ENCODE results near the gene RNU6-1.

RNU6-1 gene

DNA sequence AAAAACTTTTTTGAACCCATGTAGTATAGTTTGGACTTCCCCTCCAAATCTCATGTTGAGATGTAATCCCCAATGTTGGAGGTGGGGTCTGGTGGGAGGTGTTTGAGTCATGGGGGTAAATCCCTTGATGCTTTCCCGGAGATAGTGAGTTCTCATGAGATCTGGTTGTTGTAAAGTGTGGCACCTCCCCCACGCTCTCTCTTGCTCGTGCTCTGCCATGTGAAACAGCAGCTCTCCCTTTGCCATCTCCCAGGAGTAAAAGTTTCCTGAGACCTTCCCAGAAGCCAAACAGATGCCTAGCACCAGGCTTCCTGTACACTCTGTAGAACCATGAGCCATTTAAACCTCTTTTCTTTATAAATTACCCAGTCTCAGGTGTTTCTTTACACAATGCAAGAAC is 16.0 kb upstream of the RNU6-1 start:
- DNase-seq = no peak

DNA sequence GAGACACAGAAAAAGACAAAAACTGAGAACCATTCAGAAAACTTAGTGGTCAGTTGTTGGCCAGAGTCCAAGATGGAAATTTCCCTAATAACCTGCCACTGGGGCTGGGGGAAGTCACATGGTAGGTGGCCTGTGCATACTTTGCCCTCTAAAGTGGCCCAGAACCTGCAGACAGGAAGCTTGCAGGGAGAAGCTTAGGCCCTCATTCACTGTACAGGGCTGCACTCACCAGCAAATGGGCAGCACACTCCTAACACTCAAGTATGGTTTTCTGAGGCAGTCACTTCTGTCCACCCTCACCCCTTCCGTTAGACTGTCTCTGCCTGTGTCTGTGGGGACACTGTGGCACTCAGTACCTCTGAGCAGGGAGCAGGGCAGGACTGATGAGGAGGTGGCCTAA is 14.5 kb upstream of the RNU6-1 start:
- DNase-seq = no peak

DNA sequence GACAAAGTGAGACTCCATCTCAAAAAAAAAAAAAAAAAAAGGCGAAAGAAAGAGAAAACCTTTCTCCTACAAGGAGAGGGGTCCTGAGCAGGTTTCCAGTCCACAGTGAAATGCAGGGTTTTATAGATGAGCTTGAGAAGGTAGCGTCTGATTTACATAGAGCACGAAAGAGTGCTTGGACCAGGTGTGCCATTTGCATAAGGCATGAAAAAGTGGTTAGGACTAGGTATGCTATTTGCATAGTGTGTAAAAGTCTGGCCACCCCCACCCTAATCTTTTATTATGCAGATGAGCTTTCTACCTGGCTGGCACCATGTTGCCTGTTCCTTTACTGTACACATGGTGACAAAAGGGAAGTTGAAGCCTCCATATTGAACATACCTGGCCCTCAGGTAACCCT is 13.6 kb upstream of the RNU6-1 start:
- no peak for DNase-seq

DNA sequence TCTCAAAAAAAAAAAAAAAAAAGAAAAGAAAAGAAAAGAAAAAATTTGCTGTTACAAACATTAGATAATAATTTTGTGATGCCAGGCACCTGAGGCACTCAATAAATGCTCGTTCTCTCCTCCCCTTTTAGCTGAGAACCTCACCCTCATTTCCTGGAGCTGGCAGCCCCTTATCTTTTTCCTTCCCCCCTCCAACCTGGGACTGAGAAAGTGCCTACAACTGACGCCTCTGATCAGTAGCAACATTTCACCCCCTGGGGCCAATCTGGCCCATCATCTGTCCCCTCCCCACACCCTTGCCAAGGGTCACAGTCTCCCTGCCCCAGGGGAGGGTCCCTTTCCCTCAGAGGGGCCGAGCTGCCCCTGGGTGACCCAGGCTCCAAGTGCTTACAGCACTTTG is 12.6 kb upstream of the RNU6-1 start:
- DNase-seq = no peak

DNA sequence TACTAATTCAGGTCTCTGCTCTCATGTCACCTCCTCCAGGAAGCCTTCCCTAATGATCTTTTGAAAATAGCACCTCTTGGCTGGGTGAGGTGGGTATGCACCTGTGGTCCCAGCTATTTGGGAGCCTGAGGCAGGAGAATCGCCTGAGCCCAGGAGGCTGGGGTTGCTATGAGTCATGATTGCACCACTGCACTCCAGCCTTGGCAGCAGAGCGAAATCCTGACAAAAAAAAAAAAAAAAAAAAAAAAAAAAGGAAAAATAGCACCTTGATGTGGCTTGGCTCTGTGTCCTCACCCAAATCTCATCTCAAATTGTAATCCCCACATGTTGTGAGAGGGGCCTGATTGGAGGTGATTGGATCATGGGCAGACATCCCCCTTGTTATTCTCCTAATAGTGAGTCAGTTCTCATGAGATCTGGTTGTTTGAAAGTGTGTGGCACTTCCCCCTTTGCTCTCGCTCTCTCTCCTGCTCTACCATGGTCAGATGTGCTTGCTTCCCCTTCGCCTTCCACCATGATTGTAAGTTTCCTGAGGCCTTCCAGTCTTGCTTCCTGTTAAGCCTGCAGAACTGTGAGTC is 11.2 kb upstream of the RNU6-1 start:
- no peak for DNase-seq

DNA sequence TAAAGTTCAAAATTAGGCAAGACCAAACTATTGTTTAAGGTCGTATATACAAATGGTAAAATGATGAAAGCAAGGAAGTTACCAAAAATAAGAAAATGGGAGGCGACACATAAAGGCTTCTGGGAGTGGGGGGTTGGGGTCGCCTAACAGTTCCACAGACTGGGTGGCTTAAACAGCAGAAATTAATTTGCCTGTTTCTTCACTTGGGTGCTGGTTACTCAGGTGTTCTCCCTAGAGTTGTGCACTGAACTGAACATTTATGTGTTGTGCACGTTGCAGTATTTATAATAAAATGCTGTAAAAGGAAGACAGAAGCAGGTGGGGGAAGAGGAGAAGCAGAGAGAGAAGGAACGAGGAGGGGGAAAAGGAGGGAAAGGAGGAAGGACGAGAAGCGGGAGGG is 10.5 kb upstream of the RNU6-1 start:
- no peak for DNase-seq

DNA sequence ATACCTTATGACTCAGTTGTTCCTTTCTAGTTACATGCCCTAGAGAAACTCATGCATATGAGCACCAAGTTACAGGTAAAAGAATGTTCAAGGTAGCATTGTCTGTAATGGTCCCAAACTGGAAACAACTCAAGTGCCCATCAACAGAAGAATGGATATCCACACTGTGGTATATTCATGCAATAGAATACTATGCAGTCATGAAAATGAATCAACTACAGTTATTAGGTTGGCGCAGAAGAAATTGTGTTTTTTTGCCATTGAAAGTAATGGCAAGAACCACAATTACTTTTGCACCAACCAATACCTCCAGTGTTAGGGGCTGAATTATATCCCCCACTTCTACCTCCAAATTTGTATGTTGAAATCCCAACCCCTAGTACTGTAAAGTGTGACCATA is 9.7 kb upstream of the RNU6-1 start:
- no peak for DNase-seq

DNA sequence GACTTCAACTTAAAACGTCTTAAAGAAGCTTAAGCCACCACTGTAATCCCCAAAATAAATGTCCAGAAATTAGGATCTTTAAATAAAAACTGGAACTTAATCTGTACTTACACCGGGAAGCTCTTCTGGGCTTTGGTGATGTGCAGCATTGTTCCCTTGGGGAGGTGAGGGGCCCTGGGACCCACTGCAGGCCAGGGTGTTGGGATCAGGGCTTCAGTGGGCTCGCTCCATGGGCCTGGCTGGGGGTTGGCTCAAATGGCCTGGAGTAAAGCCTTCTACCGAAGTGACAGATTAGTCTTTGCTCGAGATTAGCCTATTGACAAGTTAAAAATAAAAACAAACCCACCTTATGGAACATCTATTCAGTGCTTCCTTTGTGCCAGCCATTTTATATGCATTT is 6.1 kb upstream of the RNU6-1 start:
- no peak for DNase-seq

DNA sequence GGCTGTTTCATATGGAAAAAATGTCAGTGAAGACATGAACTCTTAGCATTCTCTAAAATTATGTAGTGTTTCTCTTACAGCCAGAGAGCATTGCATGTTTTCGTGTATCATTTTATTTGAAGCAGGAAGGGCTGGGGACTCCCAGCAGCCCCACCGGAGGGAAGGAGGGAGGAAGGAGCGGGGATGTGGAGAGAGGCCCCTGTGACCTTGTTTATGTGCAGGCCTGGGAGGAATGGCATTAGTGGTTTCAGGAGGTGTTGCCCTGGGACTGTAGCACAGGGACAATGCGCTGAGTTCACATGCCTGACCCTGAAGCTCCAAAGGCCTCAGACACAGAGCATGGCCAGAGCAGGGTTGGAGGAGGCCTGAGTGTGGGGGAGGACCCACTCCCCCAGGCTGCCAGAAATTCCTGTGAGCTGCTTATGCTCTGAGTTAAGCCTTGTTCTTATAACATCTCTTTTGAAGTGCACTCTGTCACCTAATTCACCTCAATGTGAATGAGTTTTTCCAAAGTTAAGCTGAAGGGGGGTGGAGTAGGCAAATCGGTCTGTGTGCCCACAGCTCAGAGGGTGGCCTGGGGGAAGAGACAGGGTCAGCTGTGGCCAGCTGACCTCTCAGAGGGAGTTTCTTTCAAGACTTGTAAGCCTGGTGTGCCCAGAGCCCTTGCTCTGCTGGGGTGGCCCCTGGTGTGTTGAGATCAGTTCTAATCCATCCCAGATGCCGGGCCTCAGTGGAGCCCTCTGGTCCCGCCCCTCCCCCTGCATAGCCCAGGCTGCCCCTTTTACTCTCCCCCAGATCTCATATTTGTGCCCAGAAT is 3.9 kb upstream of the RNU6-1 start:
- DNase-seq = no peak

DNA sequence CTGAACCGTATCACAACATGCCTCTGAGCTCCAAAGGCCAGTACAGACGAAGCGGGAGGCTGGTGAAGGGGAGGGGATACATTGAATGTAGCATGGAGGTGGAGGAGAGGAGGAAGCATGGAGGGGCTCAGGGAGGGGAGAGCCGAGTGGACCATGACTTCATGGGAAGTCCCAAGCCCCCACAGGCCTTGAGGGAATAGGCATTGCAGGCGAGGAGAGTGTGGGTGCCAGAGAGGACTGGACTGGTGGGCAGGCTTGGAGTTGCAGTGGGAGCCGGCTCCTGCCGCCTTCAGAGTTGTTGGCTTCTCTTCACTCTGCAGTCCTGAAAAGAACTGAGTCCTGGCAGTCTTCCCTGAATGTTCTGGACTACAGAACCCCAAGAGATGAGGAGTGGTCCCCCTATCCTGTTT is 3.3 kb upstream of the RNU6-1 start:
- no peak for DNase-seq

DNA sequence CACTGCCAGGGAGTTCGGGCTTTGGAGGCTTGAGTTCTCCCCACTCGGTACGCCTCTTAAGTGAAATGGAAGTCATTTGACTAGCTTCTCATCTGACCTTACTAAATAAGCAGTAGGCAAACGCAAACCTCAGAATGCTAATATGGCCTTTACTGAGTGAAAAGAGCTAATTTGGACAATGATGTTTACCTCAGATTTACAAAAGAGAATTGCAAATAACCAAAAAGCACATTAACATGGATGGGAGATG is 1.6 kb upstream of the RNU6-1 start:
- no peak for DNase-seq

DNA sequence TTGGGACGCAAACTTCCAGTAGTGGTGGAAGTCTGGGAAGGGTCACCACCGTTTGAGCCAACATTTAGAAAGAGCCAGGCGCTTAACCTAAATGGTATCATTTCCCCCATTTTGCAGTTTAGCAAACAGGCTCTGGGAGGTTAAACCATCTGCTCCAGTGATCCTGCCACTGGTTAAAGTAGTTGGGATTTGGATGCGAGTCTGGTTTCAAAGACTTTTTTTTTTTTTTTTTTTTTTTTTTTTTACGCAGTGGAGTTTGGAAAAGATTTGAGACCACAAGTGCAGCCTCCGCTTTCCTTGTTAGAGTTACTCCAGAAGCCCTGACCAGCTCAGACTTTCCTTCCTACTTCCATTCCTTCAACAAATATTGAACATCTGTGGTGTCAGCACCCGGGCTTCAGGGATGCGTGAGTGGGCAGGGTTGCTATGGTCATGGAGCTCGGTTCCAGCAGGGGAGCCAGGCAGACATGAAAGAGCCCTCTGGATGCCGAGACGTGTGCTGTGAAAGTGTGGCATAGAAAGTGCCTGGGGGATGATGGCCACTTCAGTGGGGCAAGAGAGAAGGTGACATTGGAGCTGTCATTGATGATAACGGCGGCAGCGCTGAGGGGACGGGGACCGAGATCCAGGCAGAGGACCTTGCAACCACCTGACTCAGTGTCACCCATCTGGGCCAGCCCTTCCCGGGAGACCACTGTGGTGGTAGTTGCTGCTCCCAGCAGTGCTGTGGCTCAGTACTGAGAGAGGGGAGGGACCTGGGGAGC is 1.1 kb upstream of the RNU6-1 start:
- no peak for DNase-seq

DNA sequence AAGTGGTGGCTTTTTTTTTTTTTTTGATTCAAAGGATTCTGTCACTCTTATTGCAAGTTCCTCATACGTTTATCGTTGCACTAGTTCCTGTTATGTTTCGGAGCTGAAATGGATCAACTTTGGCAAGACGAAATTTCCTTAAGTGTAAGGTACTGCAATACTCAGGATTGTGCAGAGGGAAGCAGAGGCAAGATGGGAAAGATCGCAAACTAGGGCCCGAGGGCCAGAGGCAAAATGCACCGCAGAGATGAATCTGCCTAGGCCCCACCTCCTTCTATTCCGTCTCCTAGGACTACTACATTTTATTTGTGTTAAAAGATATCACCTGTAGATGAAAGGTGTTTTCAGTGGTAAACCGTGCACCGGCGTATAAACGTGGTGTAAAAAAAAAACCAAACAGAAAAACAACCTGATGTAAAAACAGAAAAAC is 331 bp downstream of the RNU6-1 start:
- DNase-seq = no peak

DNA sequence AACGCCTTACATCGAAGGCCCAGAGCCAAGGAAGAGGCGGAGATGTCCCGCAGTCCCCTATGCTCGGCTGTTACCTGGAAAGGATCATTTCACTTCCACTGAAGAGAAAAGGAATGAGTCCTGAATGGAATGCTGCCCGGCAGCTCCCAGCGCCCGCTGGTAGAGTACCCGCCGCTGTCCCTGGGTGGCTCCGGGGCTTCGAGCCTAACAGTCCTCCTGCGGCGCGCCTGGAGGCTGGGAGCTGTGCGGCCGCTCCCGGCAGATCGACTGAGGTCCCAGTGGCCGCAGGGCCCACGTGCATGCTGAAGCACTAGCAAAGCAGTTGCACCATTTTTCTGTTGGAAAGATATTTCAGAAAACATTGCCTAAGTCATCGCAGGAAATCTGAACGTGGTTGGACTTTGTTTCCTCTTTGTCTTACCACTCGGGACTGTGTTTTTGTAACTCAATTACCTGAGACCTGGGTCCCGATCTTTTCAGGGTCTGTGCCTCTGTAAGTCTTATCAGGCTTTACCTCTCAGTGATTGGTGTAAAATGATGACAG is 984 bp downstream of the RNU6-1 start:
- DNase-seq = no peak

DNA sequence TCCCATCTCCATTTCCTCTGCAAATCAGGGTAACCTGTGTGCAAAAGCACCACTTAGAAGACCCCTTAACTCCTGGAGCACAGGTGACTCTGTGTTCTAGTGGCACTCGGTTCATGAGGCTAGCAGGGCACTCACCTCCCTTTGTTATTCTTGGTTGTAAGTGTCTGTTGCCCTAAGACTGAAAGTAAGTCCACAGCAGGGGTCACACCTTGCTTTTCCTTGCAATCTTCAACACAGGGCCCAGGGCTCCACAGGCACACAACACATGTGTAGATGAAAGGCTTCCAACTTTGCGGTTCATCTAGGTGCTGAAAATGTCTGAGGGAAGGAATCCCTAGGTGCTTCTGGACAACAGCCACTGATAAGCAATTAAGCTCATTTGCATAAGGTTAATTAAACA is 2.9 kb downstream of the RNU6-1 start:
- DNase-seq = no peak

DNA sequence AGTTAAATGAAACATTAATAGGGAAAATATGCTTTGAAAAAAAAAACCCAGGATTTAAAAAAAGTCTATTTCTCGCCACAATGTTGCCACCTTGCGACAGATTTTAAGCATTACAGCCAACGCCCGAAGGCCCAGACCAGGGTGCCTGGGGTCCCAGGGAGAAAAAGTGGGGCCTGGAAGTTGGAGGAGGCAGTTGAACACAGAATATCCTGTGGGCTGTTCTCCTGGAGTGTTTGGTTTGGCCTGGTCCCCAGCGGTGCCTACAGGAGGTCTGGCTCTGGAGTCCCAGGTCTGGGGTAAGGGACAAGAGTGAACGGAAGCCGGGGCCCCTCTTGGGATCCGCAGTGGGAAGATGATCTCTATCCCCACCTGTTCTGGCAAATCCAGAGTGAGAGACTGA is 3.4 kb downstream of the RNU6-1 start:
- no peak for DNase-seq

DNA sequence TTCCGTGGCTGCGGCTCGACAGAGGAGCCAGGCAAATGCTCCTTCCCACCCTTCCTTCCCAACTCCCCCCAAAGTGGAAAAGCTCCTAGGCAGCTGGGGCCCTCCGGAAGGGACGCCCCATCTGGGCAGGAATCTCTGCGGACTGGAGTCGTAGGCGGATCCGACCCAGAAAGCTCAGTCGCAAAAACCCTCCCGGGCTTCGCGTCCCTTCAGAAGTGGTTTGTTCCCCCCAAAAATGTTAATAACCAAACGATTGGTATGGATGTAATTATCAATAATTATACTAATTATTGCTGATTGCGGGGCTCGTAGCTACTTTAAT is 3.8 kb downstream of the RNU6-1 start:
- DNase-seq = no peak

DNA sequence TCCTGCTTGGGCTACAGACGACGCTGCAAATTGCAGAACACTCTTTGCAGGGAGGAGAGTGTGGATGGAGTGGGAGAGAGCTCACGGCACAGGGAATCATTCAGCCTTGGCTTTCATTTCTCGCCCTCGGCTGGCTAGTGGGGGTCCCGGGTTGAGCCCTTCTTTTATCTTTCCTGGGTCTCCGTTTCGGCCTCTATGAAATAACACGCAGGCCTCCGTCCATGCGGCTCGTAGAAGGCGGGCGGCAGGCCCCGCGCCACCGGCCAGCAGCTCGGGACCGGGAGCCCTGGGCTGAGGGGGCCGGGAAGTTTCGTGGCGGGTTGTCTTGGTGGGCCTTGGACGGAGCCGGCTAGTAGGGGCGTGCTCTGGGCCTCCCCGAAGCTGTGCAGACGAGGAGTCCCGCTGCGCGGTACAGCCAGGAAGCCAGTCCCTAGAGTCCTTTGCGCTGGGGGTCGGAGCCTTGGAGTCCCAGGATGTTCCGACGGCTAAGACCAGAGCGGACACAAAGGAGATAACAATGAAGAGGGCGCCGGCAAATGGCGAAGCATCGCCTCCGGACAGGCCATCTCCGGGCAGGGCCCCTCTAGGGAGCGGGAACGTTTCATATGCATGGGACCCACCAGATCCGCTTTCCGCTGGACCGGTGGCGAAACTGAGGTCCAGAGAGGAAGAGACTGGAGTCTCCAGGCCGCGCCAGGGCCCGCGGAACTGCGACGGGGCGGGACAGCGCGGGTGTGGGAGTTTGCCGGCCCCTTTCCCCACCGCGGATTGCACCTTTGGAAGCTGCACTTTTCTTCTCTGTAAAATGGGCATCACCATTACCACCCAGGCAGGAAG is 4.3 kb downstream of the RNU6-1 start:
- DNase-seq = no peak

DNA sequence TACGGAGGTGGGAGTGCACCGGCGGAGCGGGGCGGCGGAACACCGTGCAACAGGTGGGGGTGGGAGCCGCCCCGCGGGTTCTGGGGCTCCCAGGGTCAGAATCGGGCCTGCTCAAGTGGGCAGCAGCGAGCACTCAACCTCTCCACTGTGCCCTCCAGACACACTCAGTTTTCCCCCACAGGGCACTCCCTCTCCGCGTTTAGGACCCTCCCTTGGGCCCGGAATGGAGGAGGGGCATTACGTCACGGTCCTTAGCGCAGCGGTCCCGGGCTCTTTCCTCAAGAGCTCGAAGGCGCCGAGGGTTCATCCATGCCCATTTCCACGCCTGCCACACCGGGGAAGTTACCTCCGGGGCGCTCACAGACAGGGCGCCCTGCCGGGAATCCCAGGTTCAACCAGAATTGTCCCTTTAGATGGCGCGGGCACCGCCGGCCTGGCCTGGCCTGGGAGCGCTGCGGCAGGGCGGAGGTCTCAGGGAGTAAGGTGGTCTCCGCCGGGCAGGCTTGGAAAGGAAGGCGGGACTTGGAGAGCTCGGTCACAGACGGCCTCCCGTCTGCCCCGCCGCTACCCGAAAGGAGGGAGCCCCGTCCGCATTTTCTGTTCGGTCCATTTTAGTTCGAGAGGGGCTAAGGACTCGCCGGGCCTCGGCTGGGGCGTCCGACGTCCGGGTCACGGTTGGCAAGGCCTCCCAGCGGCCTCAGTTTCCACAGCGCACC is 5.1 kb downstream of the RNU6-1 start:
- no peak for DNase-seq

DNA sequence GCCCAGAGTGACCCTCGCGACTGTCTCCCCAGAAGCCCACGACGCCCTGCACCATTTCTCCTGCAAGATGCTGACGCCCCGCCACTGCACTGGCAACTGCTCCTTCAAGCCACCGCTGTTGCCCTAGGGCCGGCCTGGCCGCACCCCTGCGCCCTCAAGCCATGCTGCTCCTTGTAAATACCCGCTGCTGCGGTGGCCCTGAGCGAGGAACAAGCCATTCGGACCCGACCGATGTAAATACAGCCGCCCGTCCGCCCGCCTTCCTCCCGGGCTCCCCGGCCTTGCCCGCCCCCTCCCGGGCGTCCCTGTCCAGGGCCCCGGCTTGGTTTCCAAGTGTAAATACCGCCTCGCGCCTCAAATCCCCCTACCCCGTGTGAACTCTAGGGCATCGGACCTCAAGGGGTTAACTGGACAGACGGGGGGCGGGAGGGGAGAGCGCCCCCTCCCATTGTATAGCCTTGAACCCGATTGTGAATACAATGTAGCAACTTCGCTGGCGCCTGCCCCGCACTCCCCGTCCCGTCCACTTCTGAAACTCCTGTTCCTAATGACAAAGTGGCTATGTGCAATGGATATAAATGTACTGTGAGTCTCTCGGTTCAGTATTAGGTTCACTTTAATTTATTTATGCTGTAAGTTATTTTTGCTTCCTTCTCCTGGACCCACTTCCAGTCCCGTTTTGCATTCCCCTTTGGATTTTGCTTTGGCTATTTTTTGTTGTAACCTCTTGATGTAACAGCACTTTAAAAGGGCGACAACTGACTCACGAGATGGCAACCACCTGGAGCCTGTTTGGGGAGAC is 5.9 kb downstream of the RNU6-1 start:
- DNase-seq = no peak

DNA sequence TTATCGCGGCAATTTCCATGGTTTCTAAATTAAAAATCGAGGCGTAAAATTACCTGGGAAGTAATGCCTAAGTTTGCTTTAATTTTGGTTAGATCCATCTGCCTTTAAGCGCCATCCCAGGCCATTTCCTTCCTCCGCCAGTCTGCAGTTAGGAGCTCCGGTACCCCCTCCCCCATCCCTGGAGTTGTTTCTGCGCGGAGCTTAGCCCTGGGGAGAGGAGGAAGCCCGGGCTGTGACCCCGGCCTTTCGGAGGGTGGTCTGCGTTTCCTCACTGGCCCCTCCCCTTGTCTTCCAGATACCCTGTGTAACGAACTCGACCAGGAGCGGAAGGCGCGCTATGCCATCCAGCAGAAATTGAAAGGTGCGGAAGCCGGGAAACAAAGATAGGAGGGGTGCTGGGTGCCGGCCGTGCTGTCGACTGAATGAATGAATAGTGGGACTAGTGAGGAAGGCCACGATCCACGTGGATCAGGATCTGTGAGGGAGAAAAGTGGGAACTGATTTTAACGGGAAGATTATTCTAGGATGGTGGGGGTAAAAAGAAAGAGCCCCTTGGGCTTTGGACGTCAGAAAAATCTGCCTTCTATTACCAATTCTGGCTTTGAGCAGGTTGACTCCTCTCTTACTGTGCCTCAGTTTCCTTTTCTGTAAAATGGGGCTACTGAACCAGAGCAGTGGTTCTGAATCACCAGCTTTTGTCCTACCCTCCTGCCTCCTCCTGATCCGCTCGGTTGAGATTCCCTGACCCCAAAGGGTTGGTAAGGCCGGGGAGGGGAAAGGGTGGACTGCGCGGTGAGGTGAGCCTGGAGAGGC is 6.7 kb downstream of the RNU6-1 start:
- no peak for DNase-seq
